Suprapubic skin (tissue), 4 donors: ENCODE measurements around the gene KCNK17.

Source experiments
- EP300 ChIP-seq: sonication (generic); formaldehyde crosslinking; IDR thresholded peaks from one replicate; pipeline ENCODE4 v1.6.1; 2017; ENCODE audit warnings: antibody characterized with exemption
- POLR2AphosphoS5 ChIP-seq, 3 donors: sonication (generic); formaldehyde crosslinking; IDR thresholded peaks; one replicate each; pipeline ENCODE4 v1.6.1; 2017; ENCODE audit warnings: antibody characterized with exemption in 3 of 3

- TF ChIP-seq POLR2AphosphoS5 (IDR thresholded peaks at IDR 0.05) (no peak), EP300 (no peak)
Measured at GRCh38 chr6:39282774-39283173, 31.4 kb downstream of the KCNK17 start.
